ENCODE results near the gene ATG14.

Gene ATG14

GRCh38 chr14:55436519-55436918 lies 24.9 kb upstream of the ATG14 start:
- TF ChIP-seq, protein P1, sequence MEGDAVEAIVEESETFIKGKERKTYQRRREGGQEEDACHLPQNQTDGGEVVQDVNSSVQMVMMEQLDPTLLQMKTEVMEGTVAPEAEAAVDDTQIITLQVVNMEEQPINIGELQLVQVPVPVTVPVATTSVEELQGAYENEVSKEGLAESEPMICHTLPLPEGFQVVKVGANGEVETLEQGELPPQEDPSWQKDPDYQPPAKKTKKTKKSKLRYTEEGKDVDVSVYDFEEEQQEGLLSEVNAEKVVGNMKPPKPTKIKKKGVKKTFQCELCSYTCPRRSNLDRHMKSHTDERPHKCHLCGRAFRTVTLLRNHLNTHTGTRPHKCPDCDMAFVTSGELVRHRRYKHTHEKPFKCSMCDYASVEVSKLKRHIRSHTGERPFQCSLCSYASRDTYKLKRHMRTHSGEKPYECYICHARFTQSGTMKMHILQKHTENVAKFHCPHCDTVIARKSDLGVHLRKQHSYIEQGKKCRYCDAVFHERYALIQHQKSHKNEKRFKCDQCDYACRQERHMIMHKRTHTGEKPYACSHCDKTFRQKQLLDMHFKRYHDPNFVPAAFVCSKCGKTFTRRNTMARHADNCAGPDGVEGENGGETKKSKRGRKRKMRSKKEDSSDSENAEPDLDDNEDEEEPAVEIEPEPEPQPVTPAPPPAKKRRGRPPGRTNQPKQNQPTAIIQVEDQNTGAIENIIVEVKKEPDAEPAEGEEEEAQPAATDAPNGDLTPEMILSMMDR (conservative IDR thresholded peaks at IDR 0.05; ENCODE audit: low read depth), result no peak
- DNase-seq (ENCODE audit: low spot score), result no peak
- POLR2A ChIA-PET (ENCODE audit: low non-redundant PET), result no interaction called here
- no peak overlapping the region for H3K27ac ChIP-seq
- CTCF ChIA-PET, result no interaction called here

DNA sequence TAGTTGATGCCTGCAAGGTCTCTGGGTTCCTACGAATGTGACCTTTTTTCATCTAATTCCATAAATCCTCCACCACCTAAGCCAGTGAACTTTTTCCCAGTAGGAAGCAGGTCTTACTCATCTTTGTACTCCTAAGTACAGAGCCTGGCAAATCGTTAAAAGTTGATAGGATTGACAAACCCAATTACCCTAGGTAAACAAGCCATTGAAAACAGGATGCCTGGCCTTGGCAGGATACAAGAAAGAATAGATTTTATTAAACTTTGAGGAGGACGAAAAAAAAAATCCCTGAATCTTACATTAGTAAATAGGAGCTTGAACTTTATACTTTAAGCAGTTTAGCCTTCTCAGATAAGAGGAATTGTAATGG lies 23.2 kb upstream of the ATG14 start:
- CTCF ChIA-PET, result interaction anchor here (1.1 kb wide), 1 partner anchor 162 kb away, joined by 4 read pairs; no protein-coding TSS in a partner anchor
- POLR2A ChIA-PET (ENCODE audit: low non-redundant PET), result no interaction called here
- no peak for DNase-seq (ENCODE audit: low spot score)
- H3K27ac ChIP-seq, result no peak overlapping the region
- TF ChIP-seq, protein P1 (conservative IDR thresholded peaks at IDR 0.05; ENCODE audit: low read depth), result no peak

- TF ChIP-seq, protein P1 (conservative IDR thresholded peaks at IDR 0.05; ENCODE audit: low read depth), result no peak
- DNase-seq (ENCODE audit: low spot score), result no peak
- CTCF ChIA-PET, result interaction anchor here (1.1 kb wide), 1 partner anchor 162 kb away, joined by 4 read pairs; no protein-coding TSS in a partner anchor
- no peak overlapping the region for H3K27ac ChIP-seq
- POLR2A ChIA-PET (ENCODE audit: low non-redundant PET), result no interaction called here
These were observed 22.5 kb upstream of the ATG14 start for GRCh38 chr14:55433880-55434804.

DNA sequence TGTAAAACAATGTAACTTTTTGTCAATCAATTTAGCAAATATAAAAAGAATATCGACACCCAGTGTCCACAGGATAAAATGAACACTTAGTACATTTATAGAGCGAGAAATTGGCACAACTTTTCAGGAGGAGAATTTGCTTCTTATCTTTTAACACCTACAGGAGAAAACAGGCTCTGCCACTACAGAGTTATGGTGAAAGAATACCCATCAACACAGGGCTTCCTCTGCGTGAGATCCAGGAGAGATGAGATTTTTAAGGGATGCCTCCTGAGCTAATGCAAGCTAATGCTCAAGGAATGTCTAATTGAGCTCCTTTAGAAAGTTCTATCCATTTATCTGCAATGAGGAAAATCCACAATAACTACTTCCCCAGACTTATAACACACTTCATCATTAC lies 21.0 kb upstream of the ATG14 start:
- TF ChIP-seq, protein P1 (conservative IDR thresholded peaks at IDR 0.05; ENCODE audit: low read depth), result no peak
- no peak for DNase-seq (ENCODE audit: low spot score)
- H3K27ac ChIP-seq, result no peak overlapping the region
- CTCF ChIA-PET, result interaction anchor here (0.7 kb wide), 1 partner anchor 201 kb away, joined by 3 read pairs; no protein-coding TSS in a partner anchor
- POLR2A ChIA-PET (ENCODE audit: low non-redundant PET), result interaction anchor here (0.6 kb wide), 1 partner anchor 241 kb away, joined by 6 read pairs; no protein-coding TSS in a partner anchor

GRCh38 chr14:55430024-55430690 lies 18.5 kb upstream of the ATG14 start:
- TF ChIP-seq, protein P1 (conservative IDR thresholded peaks at IDR 0.05; ENCODE audit: low read depth), result peak; percentile 30
- POLR2A ChIA-PET (ENCODE audit: low non-redundant PET), result no interaction called here

GRCh38 chr14:55427439-55427838 lies 15.8 kb upstream of the ATG14 start:
- ChIA-PET POLR2A (ENCODE audit: low non-redundant PET) (interaction anchor here (0.5 kb wide), 1 partner anchor 539 kb away, joined by 3 read pairs; no protein-coding TSS in a partner anchor), CTCF (interaction anchor here (0.6 to 1.6 kb wide), 5 partner anchors 10 to 276 kb away, joined by 3 read pairs; no protein-coding TSS in a partner anchor)

More at GRCh38 chr14:55430024-55430690, 18.5 kb upstream of the ATG14 start:
- peak; percentile 85 for DNase-seq (ENCODE audit: low spot score)
- H3K27ac ChIP-seq, result no peak overlapping the region
- CTCF ChIA-PET, result interaction anchor here (0.6 to 1.0 kb wide), 6 partner anchors 16 to 813 kb away, joined by 3 to 9 read pairs (median 4); no protein-coding TSS in a partner anchor

More at GRCh38 chr14:55427439-55427838, 15.8 kb upstream of the ATG14 start:
- H3K27ac ChIP-seq, result no peak overlapping the region
- TF ChIP-seq, protein P1 (conservative IDR thresholded peaks at IDR 0.05; ENCODE audit: low read depth), result no peak
- peak; percentile 92 for DNase-seq (ENCODE audit: low spot score)

All from RWPE1 (cell line).